Measurements from ENCODE around the gene SLC19A3.

Gene SLC19A3

DNA sequence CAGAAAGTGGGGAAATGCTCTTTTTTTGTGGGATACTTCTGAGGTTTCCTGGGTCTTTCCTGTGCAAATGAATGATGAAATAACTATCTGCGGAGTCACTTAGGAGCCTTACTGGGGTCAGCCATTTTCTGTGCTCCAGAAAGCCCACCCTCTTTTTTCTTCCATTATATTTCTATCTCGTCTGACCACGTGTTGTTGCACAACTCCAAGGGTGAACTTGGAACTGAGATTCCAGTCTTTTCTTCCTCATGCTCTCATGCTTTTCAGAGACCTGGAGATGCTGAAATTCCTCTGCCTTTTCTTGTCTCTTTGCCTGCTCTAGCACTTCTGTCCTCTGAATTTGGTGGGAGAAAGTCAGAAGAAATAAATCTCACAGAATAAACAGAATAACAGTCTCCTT, 56.0 kb downstream of the SLC19A3 start:
- peaks cover 4% of the 10 kb centered on the region for H3K27me3 ChIP-seq
- no peaks in the 10 kb centered on the region for H3K36me3 ChIP-seq
- no peak for DNase-seq

DNA sequence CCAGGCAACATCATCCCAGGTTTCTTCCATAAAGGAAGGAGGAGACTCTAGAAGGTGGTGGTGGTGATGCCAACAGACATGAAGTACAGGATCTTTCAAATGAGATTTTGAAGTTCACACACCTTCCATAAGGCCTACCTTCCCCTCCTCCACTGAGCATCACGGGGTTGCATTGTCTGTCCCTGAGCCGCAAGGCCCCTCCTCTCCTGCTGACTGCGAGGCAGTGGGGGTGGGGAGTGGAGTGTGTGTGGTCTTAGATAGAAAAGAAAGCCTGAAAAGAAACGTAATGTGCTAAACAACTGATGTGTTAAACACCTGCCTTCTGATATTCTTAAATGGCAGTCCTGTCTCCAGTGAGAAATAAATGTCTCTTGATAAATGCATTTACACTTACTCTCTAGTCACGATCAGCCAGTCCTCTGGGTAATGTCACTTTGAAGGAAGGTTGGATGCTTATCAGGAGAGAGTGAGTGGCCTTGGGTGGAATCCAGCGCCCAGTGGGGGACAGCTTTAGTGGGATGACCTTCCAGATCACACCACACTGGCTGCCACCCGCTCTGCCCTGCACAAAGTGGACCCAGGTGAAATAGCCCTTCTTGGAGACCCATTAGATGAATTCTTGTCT, 56.7 kb downstream of the SLC19A3 start:
- H3K9me3 ChIP-seq, result no peaks in the 10 kb centered on the region
- DNase-seq, result no peak
- TF ChIP-seq, protein P1, sequence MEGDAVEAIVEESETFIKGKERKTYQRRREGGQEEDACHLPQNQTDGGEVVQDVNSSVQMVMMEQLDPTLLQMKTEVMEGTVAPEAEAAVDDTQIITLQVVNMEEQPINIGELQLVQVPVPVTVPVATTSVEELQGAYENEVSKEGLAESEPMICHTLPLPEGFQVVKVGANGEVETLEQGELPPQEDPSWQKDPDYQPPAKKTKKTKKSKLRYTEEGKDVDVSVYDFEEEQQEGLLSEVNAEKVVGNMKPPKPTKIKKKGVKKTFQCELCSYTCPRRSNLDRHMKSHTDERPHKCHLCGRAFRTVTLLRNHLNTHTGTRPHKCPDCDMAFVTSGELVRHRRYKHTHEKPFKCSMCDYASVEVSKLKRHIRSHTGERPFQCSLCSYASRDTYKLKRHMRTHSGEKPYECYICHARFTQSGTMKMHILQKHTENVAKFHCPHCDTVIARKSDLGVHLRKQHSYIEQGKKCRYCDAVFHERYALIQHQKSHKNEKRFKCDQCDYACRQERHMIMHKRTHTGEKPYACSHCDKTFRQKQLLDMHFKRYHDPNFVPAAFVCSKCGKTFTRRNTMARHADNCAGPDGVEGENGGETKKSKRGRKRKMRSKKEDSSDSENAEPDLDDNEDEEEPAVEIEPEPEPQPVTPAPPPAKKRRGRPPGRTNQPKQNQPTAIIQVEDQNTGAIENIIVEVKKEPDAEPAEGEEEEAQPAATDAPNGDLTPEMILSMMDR (IDR thresholded peaks at IDR 0.05; ENCODE audit: low read depth, low read length), result no peak
- no peak overlapping the region for H3K4me3 ChIP-seq (ENCODE audit: low read depth, low read length)
- no peaks in the 10 kb centered on the region for H3K4me1 ChIP-seq
- no peaks in the 10 kb centered on the region for H3K36me3 ChIP-seq
- no peaks in the 10 kb centered on the region for H3K27me3 ChIP-seq

More for the DNA sequence above, 56.0 kb downstream of the SLC19A3 start:
- Histone ChIP-seq H3K4me1 (no peaks in the 10 kb centered on the region), H3K4me3 (ENCODE audit: low read depth, low read length) (no peak overlapping the region), H3K9me3 (no peaks in the 10 kb centered on the region)
- TF ChIP-seq, protein P1 (IDR thresholded peaks at IDR 0.05; ENCODE audit: low read depth, low read length), result no peak

GRCh38 chr2:227657199-227657845, 60.5 kb downstream of the SLC19A3 start:
- H3K27me3 ChIP-seq, result no peaks in the 10 kb centered on the region; the same call in 1 of the 2 replicates
- H3K4me1 ChIP-seq, result no peaks in the 10 kb centered on the region
- no peak overlapping the region for H3K4me3 ChIP-seq (ENCODE audit: low read depth, low read length)
- H3K36me3 ChIP-seq, result no peaks in the 10 kb centered on the region
- no peak for DNase-seq
- TF ChIP-seq, protein P1 (IDR thresholded peaks at IDR 0.05; ENCODE audit: low read depth, low read length), result no peak
- H3K9me3 ChIP-seq, result no peaks in the 10 kb centered on the region

DNA sequence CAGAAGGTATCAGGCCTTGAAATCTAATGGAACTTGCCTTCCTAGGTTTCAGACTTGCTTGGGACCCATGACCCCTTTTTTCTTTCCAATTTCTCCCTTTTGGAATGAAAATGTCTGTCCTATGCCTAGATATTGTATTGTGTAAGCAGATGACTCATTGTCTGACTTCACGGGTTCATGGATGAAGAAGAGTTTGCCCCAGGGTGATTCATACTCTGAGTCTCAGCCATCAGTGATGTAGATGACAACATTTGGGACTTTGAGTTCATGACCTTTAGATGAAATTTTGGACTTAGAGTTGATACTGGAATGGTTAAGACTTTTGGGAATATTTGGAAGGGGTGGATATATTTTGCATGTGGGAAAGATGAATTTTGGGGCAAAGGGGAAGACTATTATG, 62.4 kb downstream of the SLC19A3 start:
- Histone ChIP-seq H3K4me1 (no peaks in the 10 kb centered on the region), H3K9me3 (no peaks in the 10 kb centered on the region), H3K27me3 (peaks cover 4% of the 10 kb centered on the region), H3K36me3 (no peaks in the 10 kb centered on the region), H3K4me3 (ENCODE audit: low read depth, low read length) (no peak overlapping the region)
- no peak for DNase-seq
- TF ChIP-seq, protein P1 (IDR thresholded peaks at IDR 0.05; ENCODE audit: low read depth, low read length), result no peak

DNA sequence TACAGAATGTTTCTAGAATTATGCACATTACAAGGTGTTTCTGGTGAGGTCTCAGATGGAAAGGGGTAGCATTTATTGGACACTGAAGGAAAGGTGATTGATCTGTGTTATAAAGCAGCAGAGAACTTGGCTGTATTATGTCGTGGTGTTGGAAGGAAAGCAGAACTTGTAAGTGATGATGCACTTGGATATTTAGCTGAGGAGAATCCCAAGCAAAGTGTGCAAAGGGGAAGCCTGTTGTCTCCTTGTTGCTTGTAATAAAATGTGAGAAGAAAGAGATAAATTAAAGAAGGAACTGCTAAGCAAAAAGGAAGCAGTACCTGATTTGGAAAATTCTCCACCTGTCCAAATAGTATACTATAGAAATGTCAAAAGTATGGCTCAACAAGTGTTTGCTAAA, 63.4 kb downstream of the SLC19A3 start:
- DNase-seq, result no peak
- no peaks in the 10 kb centered on the region for H3K4me1 ChIP-seq
- no peaks in the 10 kb centered on the region for H3K36me3 ChIP-seq
- TF ChIP-seq, protein P1 (IDR thresholded peaks at IDR 0.05; ENCODE audit: low read depth, low read length), result no peak
- no peak overlapping the region for H3K4me3 ChIP-seq (ENCODE audit: low read depth, low read length)
- peaks cover 8% of the 10 kb centered on the region for H3K27me3 ChIP-seq
- H3K9me3 ChIP-seq, result no peaks in the 10 kb centered on the region

DNA sequence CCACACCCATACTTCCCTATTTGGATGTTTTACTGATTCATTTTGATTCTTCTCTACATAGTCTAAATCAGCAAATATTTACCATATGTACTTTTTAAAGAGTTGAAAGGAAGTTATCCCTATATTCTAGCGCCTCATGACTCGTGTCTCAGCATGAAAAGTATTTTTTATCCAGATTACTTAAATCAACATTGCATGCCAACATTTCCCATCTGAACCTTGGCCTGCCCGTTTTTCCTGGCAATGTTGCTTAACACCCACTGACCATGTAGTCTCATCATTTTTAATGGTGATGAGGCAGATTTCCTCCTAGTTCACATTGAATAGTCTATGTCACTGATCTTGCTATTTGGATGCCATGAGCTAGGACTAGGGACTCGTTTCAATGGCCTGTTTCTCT, 64.4 kb downstream of the SLC19A3 start:
- H3K27me3 ChIP-seq, result peaks cover 8% of the 10 kb centered on the region
- H3K4me1 ChIP-seq, result no peaks in the 10 kb centered on the region
- H3K4me3 ChIP-seq (ENCODE audit: low read depth, low read length), result no peak overlapping the region
- TF ChIP-seq, protein P1 (IDR thresholded peaks at IDR 0.05; ENCODE audit: low read depth, low read length), result no peak
- no peaks in the 10 kb centered on the region for H3K36me3 ChIP-seq
- H3K9me3 ChIP-seq, result no peaks in the 10 kb centered on the region
- no peak for DNase-seq
